Keratinocyte (primary cell): ENCODE measurements around the gene DPH6.

Experiments
- CTCF ChIP-seq, 3 experiments: IDR thresholded peaks in 1 of 3; conservative IDR thresholded peaks in 1 of 3; optimal IDR thresholded peaks in 1 of 3; 2 replicates in 2 of 3; 3 replicates in 1 of 3; pipeline versions ENCODE3 to v1.5.1; 2011; ENCODE audit warnings: low read length in 3 of 3, mild to moderate bottlenecking in 3 of 3, moderate library complexity in 2 of 3, control low read depth in 1 of 3, inconsistent platforms in 1 of 3; ENCODE audit not compliant: insufficient read depth in 2 of 3; ENCODE audit errors: extremely low read depth in 1 of 3
- EZH2 ChIP-seq: IDR thresholded peaks from one replicate; pipeline ENCODE4 v1.6.1; 2012; ENCODE audit warnings: inconsistent platforms, mild to moderate bottlenecking, low read length, moderate library complexity

DNA sequence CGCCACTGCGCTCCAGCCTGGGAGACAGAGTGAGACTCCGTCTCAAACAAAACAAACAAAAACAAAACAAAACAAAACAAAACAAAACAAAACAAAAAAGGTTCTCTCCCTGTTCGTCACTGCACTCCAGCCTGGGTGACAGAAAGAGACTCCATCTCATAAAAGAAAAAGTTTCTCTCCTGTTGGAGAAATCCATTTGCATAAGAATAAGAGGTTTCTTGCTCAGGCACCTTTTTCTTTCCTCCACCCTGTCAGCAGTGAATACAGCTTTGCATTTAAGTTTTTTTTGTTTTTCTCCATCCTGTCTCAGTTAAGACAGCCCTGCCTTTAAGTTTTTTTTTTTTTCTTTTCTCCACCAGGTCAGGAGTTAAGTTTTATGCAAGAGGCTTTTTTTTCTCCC lies 109.5 kb downstream of the DPH6 start:
- TF ChIP-seq CTCF (optimal IDR thresholded peaks at IDR 0.05 in 1 of 3, IDR thresholded peaks at IDR 0.05 in 1 of 3, conservative IDR thresholded peaks at IDR 0.05 in 1 of 3; ENCODE audit: extremely low read depth in 1 of 3, insufficient read depth in 2 of 3, low read length in 3 of 3) (no peak), EZH2 (no peak)
